ENCODE data around the gene SLC25A33. TPM values are rescaled to one million over a fixed set of nuclear protein-coding genes. Genes with fewer than 3 reads are reported as not detected.

The SLC25A33 gene
- polyA plus RNA-seq, 1 donor (not counting 4 experiments of a cell fraction or from before 2014, with no cell fraction given): 4.5 TPM

DNA sequence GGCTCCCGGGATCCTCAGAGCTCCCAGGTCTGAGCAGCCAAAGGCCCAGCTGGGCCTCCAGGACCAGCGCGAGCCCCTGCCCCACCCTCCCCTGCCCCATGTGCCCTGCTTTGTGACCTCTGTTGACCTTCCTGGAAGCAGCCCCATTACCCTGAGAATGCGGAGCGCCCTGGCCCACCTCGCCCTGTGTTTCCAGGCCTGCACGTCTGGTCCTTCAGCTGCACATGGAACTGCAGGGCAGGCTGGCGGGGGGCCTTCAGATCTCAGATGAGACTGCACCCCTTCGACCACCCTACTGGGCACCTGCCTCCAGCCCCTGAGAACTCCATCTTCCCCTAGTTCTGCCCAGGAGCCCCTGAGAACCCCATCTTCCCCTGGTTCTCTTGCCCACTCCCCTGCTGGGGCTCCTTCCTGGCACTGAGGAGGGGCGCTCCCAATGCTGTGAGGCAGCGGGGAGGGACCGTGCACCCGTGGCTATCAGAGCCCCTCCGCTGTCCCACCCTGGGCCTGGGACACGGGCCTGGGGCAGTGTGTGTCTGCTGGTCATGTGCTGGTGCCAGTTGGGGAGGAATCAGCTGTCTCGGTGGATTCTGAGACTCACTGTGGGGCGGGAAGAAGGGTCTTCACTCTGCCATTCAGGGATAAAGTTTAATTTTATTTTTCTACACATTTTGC lies 74.5 kb downstream of the SLC25A33 start:
- no peak overlapping the region for H2AFZ ChIP-seq (ENCODE audit: control insufficient read depth, low read length)
- dilution Hi-C loops (cut with MboI; ENCODE audit: extremely low pct_ligation_motif_present, low sequenced_read_pairs): no loop called here
- no peaks in the 10 kb centered on the region for H3K79me2 ChIP-seq (ENCODE audit: control insufficient read depth, insufficient read depth, low read length)
- no peak overlapping the region for H3K4me3 ChIP-seq (ENCODE audit: control insufficient read depth in 2 of 3, extremely low read depth in 1 of 3, insufficient read depth in 2 of 3, low read depth in 1 of 3, low read length in 3 of 3)
- no peak overlapping the region for H3K4me2 ChIP-seq (ENCODE audit: control insufficient read depth, extremely low read depth, insufficient read depth, low read depth, low read length)
- H3K9me3 ChIP-seq (ENCODE audit: control insufficient read depth, low read depth, low read length): no peaks in the 10 kb centered on the region
- H3K36me3 ChIP-seq (ENCODE audit: control insufficient read depth in 2 of 2, extremely low read depth in 1 of 2, insufficient read depth in 2 of 2, low read length in 2 of 2): peaks cover 8% of the 10 kb centered on the region in 2 experiments
- no peaks in the 10 kb centered on the region for H3K9me1 ChIP-seq (ENCODE audit: control insufficient read depth, extremely low read depth, insufficient read depth, low read length)
- FAIRE-seq (no peak), DNase-seq (ENCODE audit: low read depth, low spot score) (no peak)
- H3K4me1 ChIP-seq (ENCODE audit: control insufficient read depth, extremely low read depth, insufficient read depth, low read length): no peaks in the 10 kb centered on the region
- H4K20me1 ChIP-seq (ENCODE audit: control insufficient read depth, extremely low read depth, insufficient read depth, low read length): no peaks in the 10 kb centered on the region
- H3K27me3 ChIP-seq (ENCODE audit: control insufficient read depth, extremely low read depth, insufficient read depth, low read length): peaks cover 4% of the 10 kb centered on the region
- TF ChIP-seq CTCF (optimal IDR thresholded peaks at IDR 0.05 in 1 of 3, IDR thresholded peaks at IDR 0.05 in 1 of 3, conservative IDR thresholded peaks at IDR 0.05 in 1 of 3; ENCODE audit: extremely low read depth in 1 of 3, insufficient read depth in 2 of 3, low read length in 3 of 3): no peak
- no peak for TF ChIP-seq EZH2 (IDR thresholded peaks at IDR 0.05; ENCODE audit: low read length)
- H3K27ac ChIP-seq (ENCODE audit: control insufficient read depth, insufficient read depth, low read length): no peak overlapping the region
- H3K9ac ChIP-seq (ENCODE audit: control insufficient read depth, extremely low read depth, insufficient read depth, low read length): no peak overlapping the region

- no peaks in the 10 kb centered on the region for H3K9me3 ChIP-seq (ENCODE audit: control insufficient read depth, low read depth, low read length)
- no peaks in the 10 kb centered on the region for H3K79me2 ChIP-seq (ENCODE audit: control insufficient read depth, insufficient read depth, low read length)
- no peaks in the 10 kb centered on the region for H4K20me1 ChIP-seq (ENCODE audit: control insufficient read depth, extremely low read depth, insufficient read depth, low read length)
- H3K36me3 ChIP-seq (ENCODE audit: control insufficient read depth in 2 of 2, extremely low read depth in 1 of 2, insufficient read depth in 2 of 2, low read length in 2 of 2): peaks cover 0 to 4% of the 10 kb centered on the region in 2 experiments
- dilution Hi-C loops (cut with MboI; ENCODE audit: extremely low pct_ligation_motif_present, low sequenced_read_pairs): no loop called here
- no peak overlapping the region for H3K27ac ChIP-seq (ENCODE audit: control insufficient read depth, insufficient read depth, low read length)
- H3K9ac ChIP-seq (ENCODE audit: control insufficient read depth, extremely low read depth, insufficient read depth, low read length): no peak overlapping the region
- no peaks in the 10 kb centered on the region for H3K4me1 ChIP-seq (ENCODE audit: control insufficient read depth, extremely low read depth, insufficient read depth, low read length)
- FAIRE-seq (peak; percentile 43), DNase-seq (ENCODE audit: low read depth, low spot score) (no peak)
- H3K27me3 ChIP-seq (ENCODE audit: control insufficient read depth, extremely low read depth, insufficient read depth, low read length): peaks cover 4% of the 10 kb centered on the region
- no peak overlapping the region for H2AFZ ChIP-seq (ENCODE audit: control insufficient read depth, low read length)
- no peak overlapping the region for H3K4me3 ChIP-seq (ENCODE audit: control insufficient read depth in 2 of 3, extremely low read depth in 1 of 3, insufficient read depth in 2 of 3, low read depth in 1 of 3, low read length in 3 of 3)
- no peaks in the 10 kb centered on the region for H3K9me1 ChIP-seq (ENCODE audit: control insufficient read depth, extremely low read depth, insufficient read depth, low read length)
- TF ChIP-seq EZH2 (IDR thresholded peaks at IDR 0.05; ENCODE audit: low read length) (no peak), CTCF (optimal IDR thresholded peaks at IDR 0.05 in 1 of 3, IDR thresholded peaks at IDR 0.05 in 1 of 3, conservative IDR thresholded peaks at IDR 0.05 in 1 of 3; ENCODE audit: extremely low read depth in 1 of 3, insufficient read depth in 2 of 3, low read length in 3 of 3) (peak; percentile 79 to 88 (median 86))
- no peak overlapping the region for H3K4me2 ChIP-seq (ENCODE audit: control insufficient read depth, extremely low read depth, insufficient read depth, low read depth, low read length)
Measured at GRCh38 chr1:9615316-9616063, 76.2 kb downstream of the SLC25A33 start.
